DMS79 (cell line): Measurements from ENCODE around the gene R3HDM2.

Experiments
- DNase-seq: peaks from one replicate; lab custom pipeline; 2025; lab: John Stamatoyannopoulos, UW

R3HDM2 gene

DNA sequence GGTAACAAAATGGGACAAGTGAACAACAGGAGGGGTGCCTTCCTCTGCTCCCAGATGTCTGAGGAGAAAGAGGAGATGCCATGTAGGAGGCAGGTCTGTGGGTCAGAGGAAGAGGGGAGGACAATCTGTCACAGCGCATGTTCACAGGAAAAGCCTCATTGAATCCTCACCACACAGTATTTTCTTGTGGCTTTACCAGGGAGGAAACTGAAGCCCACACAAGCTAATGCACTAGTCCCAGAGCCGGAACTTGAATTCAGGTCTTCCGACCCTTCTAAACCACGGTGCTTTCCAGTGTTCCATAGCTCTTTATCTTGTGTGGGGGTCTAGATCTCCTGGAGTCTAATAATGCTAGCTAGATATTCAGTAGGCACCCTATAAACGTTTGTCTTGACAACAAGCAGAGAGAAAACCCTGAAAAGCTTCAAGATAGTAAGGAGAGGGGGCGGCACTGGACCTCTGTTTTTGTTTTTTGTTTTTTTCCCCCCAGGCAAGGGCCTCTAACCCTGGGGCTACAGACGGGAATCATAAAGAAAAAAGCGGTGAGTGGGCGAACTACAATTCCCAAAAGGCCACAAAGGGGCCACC is 201.7 kb downstream of the R3HDM2 start:
- no peak for DNase-seq

DNA sequence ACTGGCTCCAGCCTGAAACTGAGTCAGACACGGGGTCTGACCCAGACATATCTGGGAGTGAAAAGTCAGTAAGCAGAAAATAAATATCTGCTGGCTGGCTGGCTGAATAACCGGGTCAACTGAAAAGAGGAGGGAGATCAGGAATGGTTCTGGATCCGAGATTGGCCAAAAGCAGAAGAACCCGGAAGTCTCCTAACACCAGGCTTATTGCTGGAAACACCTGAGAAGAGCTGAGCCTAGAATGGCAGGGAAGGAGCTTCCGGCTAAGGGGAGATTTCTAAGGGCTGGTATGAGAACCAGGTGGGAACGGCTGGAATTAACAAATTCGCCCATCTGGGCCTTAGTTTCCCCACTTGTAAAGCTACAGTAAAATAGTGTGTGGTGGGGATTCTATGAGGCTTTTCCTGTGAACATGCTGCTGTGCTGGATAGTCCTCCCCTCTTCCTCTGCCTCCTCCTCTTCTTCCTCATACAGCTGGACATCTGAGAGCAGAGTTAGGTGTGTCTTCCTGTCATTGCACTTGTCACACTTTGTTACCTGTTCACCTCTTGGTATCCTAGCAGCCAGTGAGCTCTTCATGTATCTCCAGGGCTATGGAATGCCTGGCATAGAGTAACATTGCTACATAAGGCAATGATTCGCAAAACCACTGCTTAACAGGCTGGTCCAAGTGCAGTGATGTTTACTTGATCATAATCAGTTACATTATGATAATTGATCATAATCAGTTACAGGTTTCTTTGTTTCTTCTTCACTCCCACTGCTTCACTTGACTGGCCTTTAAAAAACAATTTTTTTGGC is 203.3 kb downstream of the R3HDM2 start:
- no peak for DNase-seq

DNA sequence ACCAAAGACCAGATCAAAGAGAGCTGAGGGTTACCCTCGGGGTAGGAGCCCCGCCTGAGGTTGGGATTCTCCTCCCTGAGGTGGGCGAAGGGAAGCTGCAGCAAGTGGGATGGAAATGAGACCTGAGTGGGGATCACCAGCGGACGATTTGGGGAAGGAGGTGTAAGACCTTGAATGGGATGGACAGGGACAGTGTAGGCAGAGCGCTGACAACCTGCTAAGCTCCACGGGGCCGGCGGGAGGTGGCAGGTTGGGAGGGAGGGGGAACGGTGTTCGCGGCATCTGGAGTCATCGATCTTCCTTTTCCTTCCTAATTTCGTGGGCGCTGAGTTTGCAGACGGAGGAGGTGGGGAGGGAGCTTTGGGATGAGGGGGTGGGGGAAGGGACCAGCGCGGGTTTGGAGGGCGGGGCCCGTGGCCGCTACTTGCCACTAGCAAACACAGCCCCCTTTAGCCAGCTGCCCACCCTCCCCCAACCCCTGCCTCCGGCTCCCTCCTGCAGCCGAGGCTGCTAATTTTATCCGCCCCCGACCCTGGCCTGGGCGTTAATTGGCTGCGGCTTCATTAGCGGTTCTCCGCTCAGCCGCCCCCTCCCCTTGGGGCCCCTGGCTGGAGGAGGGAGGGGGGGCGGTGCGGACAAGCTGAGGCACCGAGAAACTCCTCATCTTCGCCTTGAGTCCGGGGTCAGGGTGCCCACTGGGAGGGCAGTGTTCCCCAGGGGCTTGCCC is 204.1 kb downstream of the R3HDM2 start:
- no peak for DNase-seq

DNA sequence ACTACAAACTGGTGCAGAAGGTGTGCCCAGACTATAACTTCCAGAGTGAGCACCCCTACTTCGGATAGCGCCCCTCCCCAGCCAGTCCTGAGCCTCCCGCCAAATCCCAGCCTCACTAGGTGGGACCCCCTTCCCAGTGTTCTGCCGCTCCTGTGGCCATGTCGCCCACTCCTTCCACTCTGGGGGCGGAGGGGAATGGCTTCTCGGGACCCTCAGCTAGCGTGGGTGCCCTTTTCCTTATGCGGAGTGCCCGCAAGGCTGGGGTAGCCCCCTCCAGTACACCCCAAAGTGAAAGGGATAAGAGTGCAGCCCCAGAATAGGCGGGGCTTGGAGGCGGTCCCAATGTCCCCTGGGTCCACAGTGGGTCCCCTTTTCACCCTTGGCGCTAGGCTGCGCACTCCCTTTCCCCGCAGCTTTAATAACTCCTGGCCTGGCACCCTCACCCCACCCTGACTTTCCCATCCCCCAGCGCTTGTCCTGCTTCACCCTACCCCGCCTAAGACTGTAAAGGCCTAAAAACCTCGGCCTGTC is 205.1 kb downstream of the R3HDM2 start:
- no peak for DNase-seq

DNA sequence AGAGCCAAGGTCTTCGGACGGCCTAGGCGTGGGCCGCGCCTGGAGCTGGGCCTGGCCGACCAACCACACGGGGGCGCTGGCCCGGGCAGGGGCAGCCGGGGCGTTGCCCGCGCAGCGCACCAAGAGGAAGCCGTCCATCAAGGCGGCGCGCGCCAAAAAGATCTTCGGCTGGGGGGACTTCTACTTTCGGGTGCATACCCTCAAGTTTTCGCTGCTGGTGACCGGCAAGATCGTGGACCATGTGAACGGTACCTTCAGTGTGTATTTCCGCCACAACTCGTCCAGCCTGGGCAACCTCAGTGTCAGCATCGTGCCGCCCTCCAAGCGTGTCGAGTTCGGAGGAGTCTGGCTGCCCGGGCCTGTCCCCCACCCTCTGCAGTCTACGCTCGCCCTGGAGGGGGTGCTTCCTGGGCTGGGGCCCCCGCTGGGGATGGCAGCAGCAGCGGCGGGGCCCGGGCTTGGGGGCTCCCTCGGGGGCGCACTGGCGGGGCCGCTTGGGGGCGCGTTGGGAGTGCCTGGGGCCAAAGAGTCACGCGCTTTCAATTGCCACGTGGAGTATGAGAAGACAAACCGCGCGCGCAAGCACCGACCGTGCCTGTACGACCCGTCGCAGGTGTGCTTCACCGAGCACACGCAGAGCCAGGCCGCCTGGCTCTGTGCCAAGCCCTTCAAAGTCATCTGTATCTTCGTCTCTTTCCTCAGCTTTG is 205.7 kb downstream of the R3HDM2 start:
- peak; percentile 20 for DNase-seq

DNA sequence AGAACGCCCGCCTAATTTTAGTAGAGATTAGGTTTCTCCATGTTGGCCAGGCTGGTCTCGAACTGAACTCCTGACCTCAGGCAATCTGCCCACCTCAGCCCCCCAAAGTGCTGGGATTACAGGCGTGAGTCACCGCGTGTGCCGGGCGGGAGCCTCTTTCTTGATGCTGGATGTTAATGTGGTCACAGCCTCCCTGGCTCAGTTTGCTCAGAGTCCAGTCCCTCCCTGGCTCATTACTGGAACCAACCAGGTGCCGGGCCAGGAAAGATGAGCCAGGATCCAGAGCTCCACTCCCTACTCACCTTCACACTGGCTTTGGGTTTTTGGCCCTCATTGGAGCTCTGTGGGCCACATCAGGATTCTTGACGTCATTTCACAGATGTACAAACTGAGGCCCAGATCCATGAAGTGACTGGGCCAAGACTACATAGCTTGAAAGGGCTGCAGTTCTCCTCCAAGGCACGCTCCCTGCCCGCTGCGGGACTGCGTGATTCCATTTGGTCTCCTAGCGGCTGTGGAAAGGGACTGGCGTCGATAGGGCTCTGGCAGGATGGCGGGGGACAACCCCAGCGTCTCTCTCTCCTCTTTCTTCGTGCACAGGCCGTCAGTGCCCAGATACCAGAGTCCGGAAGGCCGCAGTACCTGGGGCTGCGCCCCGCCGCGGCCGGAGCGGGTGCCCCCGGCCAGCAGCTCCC is 206.4 kb downstream of the R3HDM2 start:
- DNase-seq, result no peak

DNA sequence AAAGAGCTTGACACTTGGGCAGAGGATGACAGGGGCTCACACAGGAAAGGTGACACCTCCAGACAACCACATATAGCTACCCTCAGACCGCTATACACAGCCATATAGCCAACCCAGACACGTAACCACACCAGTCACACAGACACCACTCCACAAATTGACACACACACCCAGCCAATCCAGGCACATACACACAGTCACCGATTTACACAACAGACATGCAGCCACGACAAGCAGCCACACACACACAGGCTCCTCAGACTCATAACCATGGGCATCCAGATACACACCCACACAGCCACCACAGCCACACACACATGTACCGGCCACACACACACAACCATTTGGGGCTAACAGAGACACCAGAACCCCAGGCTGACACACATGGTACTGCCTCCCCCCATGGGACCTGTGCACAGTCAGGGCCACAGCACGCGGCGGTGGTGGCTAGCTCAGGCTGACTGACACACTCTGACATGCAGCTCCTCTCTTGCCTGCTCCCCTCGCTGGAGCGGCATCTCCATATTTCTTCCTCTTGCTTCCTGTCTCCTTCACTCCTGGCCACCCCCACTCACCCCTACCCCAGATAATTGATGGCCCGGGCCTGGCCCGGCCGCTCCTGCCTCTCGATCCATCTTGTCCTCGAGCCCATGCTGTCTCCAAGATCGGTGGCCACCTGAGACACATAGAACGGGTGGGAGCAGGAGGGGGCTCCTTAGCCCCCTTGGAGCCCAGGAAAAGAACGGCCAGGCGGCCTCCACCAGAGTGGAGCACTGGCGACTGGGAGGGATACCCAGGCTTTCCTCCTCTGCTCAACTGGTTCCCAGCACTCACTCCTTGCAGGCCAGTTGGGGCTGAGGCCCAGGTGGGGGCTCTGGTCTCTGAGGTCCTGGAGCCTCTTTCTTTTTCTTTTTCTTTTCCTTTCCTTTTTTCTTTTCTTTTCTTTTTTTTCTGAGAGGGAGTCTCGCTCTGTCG is 207.4 kb downstream of the R3HDM2 start:
- DNase-seq, result no peak

DNA sequence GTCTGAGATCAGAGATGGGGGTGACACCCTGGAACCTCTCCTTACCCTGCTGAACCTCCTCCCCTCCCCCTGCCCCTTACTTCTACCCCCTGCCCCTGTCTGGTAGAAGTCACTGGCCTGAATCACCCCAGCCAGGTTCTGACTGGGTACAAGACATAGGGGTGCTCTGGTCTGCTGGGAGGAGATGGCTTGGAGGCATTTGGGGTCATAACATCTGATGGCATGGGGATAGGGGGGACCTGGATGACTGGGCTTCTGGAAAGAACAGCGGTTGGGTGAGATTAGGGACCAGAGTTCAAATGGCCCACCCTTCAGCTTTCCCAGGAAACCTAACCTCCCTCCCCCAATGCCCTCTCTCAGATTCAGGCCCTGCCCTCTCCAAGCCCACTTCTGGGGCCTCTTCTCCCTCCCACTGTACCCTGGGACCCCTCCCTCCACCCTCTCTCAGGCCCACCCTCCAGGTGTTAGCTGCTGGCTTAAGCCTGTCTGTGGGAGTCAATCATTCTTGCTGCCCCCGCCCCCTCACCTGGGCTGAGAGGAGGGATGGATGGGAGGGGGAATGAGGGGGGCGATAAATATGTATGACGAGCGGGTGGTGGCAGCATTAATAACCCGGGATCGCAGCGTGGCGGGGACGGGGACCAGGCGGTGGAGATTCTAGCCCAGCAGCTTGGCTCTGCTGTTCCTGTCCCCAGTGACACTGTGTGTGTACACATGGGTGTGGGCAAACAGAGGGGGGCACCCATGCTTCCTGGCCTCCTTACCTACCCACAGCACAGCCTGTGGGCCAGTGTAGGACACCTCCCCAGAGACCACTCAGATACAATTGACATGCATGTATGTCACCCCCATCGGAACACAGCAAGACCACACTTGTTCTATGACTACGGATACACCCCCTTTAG is 208.3 kb downstream of the R3HDM2 start:
- DNase-seq, result no peak

DNA sequence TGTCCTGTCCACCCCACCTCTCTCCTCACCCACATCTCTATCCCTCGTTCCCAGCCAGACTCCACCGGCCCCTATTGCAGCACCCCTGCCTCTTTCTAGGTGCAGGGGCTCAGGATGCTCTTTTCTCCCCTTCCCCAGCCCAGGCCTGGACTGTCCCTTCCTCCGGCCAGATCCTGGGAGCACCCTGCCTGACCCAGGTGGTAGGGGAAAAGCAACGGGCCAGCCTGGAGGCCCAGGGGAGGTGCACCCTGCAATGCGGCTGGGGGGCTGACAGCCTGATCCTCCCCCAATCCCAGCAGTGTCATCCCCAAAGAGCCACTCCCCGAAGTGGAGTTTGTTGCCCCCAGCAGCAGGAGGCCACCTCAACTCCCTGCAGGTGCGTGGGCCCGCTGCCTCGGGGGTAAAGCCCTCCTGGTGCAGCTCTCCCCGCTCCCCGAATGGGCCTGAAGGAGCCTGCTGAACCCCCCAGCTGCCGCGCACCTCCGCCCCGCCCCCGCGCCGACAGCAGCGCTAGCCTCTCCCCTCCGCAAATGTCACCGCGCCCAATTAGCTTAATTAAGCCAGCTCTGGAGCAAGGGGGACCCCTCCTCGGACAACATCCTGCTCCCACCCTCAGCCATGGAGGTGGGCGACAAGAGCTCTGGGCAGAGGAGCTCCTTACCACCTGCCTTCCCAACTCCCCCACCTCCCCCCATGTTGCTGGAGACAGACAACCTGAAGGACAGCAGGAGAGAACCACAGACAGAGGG is 209.5 kb downstream of the R3HDM2 start:
- DNase-seq, result no peak

DNA sequence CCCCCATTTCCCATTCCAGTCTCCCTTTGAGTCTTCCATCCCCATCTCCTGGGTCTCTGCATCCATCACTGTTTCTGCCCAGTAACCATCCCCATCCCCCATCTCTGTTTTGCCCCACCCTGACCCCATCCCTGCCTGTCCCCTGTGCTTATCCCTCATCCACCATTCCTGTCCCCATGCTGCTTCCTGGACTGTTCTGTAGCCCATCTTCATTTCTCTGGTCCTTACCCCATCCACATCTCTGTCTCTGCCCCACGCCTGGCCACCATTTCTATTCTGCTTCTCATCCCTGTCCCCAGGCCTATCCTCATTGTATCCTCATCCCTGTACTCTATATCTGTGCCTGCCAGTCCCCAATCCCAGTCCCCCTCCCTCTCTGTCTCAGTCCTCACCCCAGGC is 210.1 kb downstream of the R3HDM2 start:
- DNase-seq, result no peak

DNA sequence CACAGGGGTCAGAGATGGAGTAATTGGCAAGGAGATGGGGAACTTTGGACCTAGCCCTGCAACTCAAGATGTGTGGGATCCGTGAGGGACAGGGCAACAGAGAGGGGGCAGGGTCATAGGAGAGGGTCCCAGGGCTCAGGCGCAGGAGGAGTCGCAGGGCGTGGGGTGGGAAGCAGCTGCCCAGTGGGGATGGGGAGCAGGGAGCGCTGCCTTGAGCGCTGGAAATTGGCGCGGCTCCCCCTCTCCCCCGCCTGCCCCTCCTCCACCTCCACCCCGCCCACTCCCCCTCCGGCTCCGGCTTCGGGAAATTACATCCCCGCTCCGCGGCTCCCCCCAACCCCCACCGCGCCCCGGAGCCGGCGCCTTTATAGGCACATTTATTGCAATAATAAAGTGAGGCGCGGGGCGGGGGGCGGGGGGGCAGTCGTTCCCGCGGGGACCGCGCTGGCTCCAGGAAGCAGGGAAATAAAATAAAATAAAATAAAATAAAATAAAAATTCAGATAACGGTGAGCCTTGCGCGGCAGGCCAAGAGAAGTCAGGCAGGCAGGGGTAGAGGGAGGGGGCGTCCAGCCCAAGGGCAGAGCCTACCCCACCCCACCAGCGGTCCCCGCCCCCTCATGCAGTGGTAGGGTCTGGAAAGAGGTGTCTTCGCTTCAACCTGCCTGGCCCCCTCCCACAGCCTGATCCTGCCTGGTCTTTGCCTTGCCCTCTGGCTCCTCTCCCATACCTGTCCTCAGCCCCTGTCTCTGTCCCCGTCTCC is 210.7 kb downstream of the R3HDM2 start:
- DNase-seq, result no peak

DNA sequence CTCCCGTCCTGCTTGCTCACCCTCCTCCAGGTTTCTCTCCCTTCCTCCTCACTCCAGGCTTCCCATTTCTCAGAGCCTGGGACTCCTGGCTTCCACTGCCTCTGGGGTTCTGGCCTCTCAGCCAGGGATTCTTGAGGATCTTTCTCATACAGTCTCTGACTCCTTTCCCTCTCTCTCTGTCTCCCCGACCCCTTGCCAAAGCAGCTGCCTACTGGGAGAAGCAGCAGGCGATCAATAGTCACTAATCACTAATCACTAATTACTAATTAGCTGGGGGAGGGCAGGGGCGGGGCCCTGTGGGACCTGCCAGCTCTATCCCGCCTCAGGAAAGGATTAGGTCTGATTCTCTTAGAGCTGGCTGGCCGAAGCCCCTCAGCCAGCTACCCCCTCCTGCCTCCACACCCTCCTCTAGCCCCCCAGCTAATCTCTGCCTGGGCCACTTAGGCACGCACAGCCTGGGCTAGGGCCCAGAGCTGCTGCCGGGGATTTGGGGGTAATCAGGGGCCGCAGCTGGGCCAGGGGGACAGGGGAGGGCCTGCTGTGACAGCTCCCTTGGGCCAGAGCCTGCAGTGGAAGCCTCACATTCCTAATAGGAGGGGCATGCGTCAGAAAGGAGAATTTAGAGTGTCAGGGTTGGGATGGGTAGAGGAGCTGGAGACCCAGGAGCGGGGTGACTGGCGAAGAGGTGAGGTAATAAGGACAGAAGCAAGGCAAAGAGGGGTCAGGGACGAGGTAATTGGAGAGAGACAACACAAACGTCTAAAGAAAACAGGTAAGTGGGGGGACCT is 211.4 kb downstream of the R3HDM2 start:
- no peak for DNase-seq

DNA sequence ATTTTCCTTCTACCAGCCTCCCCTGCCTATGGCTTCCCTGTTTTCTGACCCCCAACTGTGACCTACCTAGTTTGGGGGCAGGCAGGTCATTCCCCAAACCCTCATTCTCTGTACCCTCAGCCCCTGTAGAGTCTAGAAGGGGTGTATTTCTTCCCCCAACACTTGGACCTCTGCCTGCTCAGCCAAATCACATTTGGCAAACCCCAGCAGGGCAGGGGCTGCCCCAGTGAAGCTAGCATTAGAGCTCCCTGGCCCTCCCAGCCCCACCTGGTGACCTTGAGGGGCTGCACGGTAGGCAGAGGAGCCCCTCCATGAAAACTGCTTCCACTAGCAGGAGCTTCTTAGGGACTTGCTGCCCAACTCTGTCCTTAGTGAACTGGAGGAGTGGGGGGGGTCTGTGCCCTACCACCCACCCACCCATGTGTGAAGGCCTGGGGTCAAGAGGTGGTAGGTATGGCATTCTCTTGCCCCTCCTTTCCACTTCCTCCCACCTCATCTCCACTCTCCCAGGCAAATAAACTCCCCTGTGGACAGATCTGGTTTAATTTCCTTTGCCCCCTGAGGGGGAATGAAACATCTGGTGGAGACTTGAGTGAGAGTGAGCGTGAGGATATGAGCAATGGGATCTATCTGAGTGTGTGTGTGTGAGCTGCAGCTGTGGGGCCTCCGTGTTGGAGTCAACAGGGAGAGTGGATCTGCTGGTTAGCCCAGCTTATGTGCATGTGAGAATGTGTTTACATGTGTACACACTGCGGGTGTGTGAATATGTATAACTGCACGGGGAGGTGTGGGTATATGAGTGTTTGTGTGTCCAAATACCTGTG is 212.6 kb downstream of the R3HDM2 start:
- no peak for DNase-seq

DNA sequence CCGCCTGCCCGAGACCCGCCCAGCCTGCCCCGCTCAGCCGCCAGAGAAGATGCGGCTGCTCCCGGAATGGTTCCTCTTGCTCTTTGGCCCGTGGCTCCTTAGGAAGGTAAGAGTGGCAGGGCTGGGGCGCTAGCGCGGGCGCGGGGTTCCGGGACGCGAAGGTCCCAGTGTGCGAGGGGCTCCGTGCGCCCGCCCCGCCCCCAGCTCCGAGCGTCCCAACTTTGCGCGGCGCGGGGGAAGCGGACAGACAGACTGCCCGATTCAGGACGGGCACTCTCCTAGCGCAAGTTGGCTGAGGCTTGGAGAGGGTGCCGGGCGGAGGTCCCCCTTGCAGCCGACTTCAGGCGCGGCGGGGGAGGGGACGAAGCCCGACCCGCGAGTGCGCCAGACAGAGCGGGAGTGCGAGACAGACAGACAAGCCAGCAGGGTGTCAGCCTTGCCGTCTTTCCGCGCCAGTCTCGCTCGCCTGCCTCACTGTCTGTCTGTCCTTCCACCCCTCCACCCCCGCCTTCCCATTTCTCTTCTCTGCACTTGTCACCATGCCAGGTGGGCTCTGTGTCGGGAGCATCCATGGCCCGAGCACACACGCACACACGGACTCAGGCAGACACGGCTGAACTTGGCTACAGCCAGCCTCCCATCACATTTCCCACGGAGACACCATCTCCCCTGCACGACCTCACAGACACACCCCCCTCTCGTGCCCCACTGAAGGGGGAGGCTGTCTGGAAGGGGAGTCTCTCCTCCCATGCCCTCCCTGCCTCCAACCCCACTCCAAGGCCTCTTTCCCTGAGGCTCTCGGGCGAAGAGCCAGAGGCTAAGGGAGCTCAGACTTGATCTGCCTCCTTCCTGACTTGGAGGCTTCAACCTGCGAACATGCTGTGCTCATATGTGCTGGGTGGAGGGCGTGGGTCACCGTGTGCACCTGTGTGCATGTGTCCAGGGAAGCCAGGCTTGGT is 213.6 kb downstream of the R3HDM2 start:
- DNase-seq, result peak; percentile 19
